ENCODE measurements around the gene NRP2. TPM values are rescaled to one million over a fixed set of nuclear protein-coding genes. Genes with fewer than 3 reads are reported as not detected.

Gene NRP2
- total RNA-seq, 4 donors from 2014 or later: 35.1 to 146 (median 63.9) TPM

DNA sequence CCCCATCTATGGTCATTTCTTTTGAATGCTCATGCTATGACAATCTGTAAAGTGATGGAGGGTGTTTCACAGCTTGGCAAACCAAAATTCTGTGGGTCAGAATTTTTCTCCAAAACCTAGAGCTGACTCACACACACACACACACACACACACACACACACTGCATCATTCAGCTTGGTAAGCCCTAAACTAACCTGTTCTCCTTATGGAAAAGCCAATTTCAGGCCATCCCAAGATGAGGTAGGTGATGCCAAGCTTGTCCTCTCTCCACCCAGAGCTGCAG lies 45.0 kb upstream of the NRP2 start:
- no peak for DNase-seq
- no peaks in the 10 kb centered on the region for H3K36me3 ChIP-seq
- in situ Hi-C loops (cut with MboI; ENCODE audit: low pct_ligation_motif_present in 1 of 4, low pct_unique_long_range_greater_than_20kb in 1 of 4, low sequenced_read_pairs in 3 of 4): no loop called here
- H3K27me3 ChIP-seq: no peaks in the 10 kb centered on the region
- intact Hi-C loops (cut with DNase I; ENCODE audit: low total_unique reads): no loop called here
- H3K9me3 ChIP-seq: no peaks in the 10 kb centered on the region
- H3K4me3 ChIP-seq: no peak overlapping the region
- no peaks in the 10 kb centered on the region for H3K4me1 ChIP-seq
- H3K27ac ChIP-seq: no peak overlapping the region
- TF ChIP-seq POLR2A (IDR thresholded peaks at IDR 0.05) (no peak), POLR2AphosphoS5 (IDR thresholded peaks at IDR 0.05) (no peak), EP300 (IDR thresholded peaks at IDR 0.05; ENCODE audit: low read depth) (no peak)
- TF ChIP-seq, protein P1, sequence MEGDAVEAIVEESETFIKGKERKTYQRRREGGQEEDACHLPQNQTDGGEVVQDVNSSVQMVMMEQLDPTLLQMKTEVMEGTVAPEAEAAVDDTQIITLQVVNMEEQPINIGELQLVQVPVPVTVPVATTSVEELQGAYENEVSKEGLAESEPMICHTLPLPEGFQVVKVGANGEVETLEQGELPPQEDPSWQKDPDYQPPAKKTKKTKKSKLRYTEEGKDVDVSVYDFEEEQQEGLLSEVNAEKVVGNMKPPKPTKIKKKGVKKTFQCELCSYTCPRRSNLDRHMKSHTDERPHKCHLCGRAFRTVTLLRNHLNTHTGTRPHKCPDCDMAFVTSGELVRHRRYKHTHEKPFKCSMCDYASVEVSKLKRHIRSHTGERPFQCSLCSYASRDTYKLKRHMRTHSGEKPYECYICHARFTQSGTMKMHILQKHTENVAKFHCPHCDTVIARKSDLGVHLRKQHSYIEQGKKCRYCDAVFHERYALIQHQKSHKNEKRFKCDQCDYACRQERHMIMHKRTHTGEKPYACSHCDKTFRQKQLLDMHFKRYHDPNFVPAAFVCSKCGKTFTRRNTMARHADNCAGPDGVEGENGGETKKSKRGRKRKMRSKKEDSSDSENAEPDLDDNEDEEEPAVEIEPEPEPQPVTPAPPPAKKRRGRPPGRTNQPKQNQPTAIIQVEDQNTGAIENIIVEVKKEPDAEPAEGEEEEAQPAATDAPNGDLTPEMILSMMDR (IDR thresholded peaks at IDR 0.05): no peak

DNA sequence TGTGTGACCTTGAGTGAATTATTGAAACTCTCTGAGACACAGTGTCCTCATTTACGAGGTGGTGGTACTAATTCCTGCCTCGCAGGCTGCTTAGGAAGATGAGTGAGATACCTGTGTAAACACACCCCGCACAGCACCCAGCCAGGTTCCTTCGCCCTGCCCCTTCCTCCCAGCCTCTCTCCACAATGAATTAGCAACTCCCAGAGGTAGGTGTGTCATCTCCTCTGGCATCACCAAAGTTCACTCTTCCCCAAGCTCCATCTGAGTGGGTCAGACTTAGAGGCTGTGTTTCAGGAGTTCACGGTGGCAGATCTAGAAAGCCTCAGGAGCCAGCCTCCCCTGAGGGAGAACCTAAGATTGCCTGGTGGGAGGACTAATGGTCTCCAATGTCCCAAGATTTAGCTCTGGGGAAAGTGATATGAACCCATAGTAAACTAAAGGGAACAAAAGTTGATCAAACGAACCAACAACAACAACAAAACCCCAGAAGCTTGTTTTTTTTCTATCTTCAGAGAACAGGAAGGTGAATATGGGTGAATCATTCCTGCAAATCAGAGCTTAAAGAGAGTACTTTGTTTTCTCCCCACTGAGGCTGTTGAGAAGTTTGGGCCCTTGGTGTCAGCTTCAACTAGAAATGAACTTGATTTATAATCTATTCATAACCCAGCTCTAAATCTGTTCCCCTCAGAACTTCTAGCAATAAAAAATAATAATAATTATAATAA lies 44.4 kb upstream of the NRP2 start:
- H3K9me3 ChIP-seq: no peaks in the 10 kb centered on the region
- TF ChIP-seq POLR2AphosphoS5 (IDR thresholded peaks at IDR 0.05): no peak
- TF ChIP-seq, protein P1 (IDR thresholded peaks at IDR 0.05): no peak
- TF ChIP-seq EP300 (IDR thresholded peaks at IDR 0.05; ENCODE audit: low read depth): no peak
- TF ChIP-seq POLR2A (IDR thresholded peaks at IDR 0.05): no peak
- WGBS, 2 donors (ENCODE audit: low coverage in 1 of 2): 69 to 75% methylated on average over 2 to 6 of the region's 6 CpGs
- in situ Hi-C loops (cut with MboI; ENCODE audit: low pct_ligation_motif_present in 1 of 4, low pct_unique_long_range_greater_than_20kb in 1 of 4, low sequenced_read_pairs in 3 of 4): no loop called here
- H3K4me1 ChIP-seq: no peaks in the 10 kb centered on the region
- intact Hi-C loops (cut with DNase I; ENCODE audit: low total_unique reads): no loop called here
- H3K36me3 ChIP-seq: no peaks in the 10 kb centered on the region
- H3K27me3 ChIP-seq: no peaks in the 10 kb centered on the region
- H3K4me3 ChIP-seq: no peak overlapping the region
- DNase-seq: no peak
- H3K27ac ChIP-seq: no peak overlapping the region

DNA sequence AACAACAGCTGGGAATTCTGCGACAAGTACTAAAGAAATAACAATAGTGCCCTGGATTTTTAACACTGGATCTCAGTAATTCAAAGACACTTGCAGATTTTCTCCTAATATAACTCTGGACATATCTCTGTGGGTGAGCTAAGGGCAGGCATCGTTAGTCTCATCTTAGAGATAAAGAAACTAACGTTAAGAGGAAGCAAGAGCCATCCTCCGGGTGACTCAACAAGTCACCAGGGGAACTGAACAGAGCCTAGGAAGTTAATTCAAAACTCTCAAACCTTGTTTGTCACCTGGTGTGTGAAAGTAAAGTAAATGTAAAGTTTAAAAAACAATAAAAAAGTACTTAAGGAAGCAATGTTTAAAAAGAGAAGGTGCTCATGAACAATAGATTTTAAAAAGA lies 41.6 kb upstream of the NRP2 start:
- Histone ChIP-seq H3K27ac (no peak overlapping the region), H3K4me1 (no peaks in the 10 kb centered on the region), H3K27me3 (no peaks in the 10 kb centered on the region), H3K36me3 (no peaks in the 10 kb centered on the region), H3K9me3 (no peaks in the 10 kb centered on the region), H3K4me3 (no peak overlapping the region)
- WGBS, 2 donors (ENCODE audit: low coverage in 1 of 2): 68 to 73% methylated on average over 4 of the region's 4 CpGs
- in situ Hi-C loops (cut with MboI; ENCODE audit: low pct_ligation_motif_present in 1 of 4, low pct_unique_long_range_greater_than_20kb in 1 of 4, low sequenced_read_pairs in 3 of 4) (no loop called here), intact Hi-C loops (cut with DNase I; ENCODE audit: low total_unique reads) (no loop called here)
- DNase-seq: no peak
- TF ChIP-seq, protein P1 (IDR thresholded peaks at IDR 0.05): no peak
- TF ChIP-seq POLR2AphosphoS5 (IDR thresholded peaks at IDR 0.05) (no peak), POLR2A (IDR thresholded peaks at IDR 0.05) (no peak), EP300 (IDR thresholded peaks at IDR 0.05; ENCODE audit: low read depth) (no peak)

DNA sequence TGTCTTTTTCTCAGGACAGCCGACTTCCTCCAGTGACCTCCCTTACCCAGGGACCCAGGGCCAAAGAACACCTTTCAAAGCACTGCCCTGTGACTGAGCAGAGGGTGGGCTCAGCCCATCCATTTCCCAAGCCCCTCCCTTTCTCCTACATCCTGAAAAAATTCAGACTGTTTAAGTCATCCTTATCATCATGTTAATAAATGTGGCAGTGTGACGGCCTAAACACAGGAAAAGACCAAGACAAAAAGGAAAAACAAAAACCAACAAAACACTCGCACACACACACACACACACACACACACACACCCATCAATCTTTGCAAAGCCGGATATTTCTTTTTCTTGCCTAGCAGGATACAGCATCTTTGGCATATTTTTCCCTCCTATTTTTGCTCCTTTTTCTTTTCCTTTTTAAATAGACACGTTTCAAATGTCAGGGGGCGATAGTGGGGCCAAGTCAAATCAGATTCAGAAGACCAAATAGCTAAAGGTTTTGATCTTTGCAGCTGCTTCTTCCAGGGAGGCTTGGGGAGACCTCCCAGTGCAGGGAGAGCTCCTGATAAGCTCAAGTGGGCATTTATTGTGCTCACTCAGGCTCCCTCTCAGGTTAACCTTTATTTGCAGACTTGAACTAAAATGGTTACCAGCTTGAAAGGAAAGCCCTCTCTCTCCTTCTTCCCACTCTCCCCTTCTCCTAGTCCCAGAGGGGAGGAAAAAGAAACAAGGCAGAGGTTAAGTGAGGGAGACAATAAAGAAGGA lies 39.5 kb upstream of the NRP2 start:
- no peaks in the 10 kb centered on the region for H3K4me1 ChIP-seq
- 65% methylated on average over 5 to 6 of the region's 6 CpGs for WGBS, 2 donors (ENCODE audit: low coverage in 1 of 2)
- in situ Hi-C loops (cut with MboI; ENCODE audit: low pct_ligation_motif_present in 1 of 4, low pct_unique_long_range_greater_than_20kb in 1 of 4, low sequenced_read_pairs in 3 of 4) (no loop called here), intact Hi-C loops (cut with DNase I; ENCODE audit: low total_unique reads) (no loop called here)
- no peaks in the 10 kb centered on the region for H3K36me3 ChIP-seq
- DNase-seq: no peak
- no peak overlapping the region for H3K27ac ChIP-seq
- TF ChIP-seq POLR2AphosphoS5 (IDR thresholded peaks at IDR 0.05): no peak
- TF ChIP-seq, protein P1 (IDR thresholded peaks at IDR 0.05): no peak
- TF ChIP-seq EP300 (IDR thresholded peaks at IDR 0.05; ENCODE audit: low read depth): no peak
- TF ChIP-seq POLR2A (IDR thresholded peaks at IDR 0.05): no peak
- no peaks in the 10 kb centered on the region for H3K27me3 ChIP-seq
- H3K4me3 ChIP-seq: no peak overlapping the region
- H3K9me3 ChIP-seq: no peaks in the 10 kb centered on the region

Measured in transverse colon (tissue), 4 donors.